Suprapubic skin (tissue), 4 donors: ENCODE measurements around the gene CXorf49.
"Not testable (repeated sequence)": the region's sequence is repeated elsewhere in the genome, so short reads cannot be mapped to it uniquely, and the experiment has no call there.

Experiments
- EP300 ChIP-seq: sonication (generic); formaldehyde crosslinking; IDR thresholded peaks from one replicate; pipeline ENCODE4 v1.6.1; 2017; ENCODE audit warnings: antibody characterized with exemption
- POLR2A ChIP-seq, 2 donors: fragments of 450-650 bp; IDR thresholded peaks; one replicate each; pipeline ENCODE4 v1.6.1; 2017; ENCODE audit warnings: antibody characterized with exemption in 2 of 2, mild to moderate bottlenecking in 2 of 2, moderate library complexity in 2 of 2
- POLR2AphosphoS5 ChIP-seq, 3 donors: sonication (generic); formaldehyde crosslinking; IDR thresholded peaks; one replicate each; pipeline ENCODE4 v1.6.1; 2017; ENCODE audit warnings: antibody characterized with exemption in 3 of 3
- TF ChIP-seq, protein P1 (sequence below), 2 donors: fragments of 200-600 bp in 1 of 2; fragments of 450-650 bp in 1 of 2; sonication (generic) in 1 of 2; IDR thresholded peaks; one replicate each; pipeline ENCODE4 v1.5.1; 2016 to 2019; ENCODE audit warnings: antibody characterized with exemption in 2 of 2, mild to moderate bottlenecking in 1 of 2, moderate library complexity in 1 of 2

DNA sequence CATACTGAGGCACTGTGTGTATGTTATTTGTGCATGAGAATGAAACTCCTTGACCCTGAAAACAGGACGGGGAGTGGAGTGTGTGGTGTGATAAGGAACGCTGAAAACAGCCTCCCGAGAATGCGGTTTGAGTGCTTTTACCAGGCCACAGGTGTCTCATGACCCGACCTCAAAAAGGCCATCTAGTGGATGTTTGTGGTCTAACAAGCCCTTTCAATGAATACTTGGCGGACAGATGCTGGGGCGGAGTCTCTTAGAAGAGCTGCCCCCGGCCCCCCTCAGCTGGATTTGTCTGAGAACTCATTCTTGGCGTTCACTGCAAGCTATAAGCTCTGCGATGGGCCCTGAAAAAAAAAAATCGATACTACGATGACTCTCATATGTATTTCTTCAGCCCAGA lies 15.2 kb downstream of the CXorf49 start:
- TF ChIP-seq POLR2A (IDR thresholded peaks at IDR 0.05); EP300; POLR2AphosphoS5 (IDR thresholded peaks at IDR 0.05): not testable (repeated sequence)
- TF ChIP-seq, protein P1, sequence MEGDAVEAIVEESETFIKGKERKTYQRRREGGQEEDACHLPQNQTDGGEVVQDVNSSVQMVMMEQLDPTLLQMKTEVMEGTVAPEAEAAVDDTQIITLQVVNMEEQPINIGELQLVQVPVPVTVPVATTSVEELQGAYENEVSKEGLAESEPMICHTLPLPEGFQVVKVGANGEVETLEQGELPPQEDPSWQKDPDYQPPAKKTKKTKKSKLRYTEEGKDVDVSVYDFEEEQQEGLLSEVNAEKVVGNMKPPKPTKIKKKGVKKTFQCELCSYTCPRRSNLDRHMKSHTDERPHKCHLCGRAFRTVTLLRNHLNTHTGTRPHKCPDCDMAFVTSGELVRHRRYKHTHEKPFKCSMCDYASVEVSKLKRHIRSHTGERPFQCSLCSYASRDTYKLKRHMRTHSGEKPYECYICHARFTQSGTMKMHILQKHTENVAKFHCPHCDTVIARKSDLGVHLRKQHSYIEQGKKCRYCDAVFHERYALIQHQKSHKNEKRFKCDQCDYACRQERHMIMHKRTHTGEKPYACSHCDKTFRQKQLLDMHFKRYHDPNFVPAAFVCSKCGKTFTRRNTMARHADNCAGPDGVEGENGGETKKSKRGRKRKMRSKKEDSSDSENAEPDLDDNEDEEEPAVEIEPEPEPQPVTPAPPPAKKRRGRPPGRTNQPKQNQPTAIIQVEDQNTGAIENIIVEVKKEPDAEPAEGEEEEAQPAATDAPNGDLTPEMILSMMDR (IDR thresholded peaks at IDR 0.05): not testable (repeated sequence)
